GM19238 (cell line): ENCODE results near the gene PLXNA4.

Source experiments
- DNase-seq: peaks from one replicate; pipeline ENCODE4 v3.0.0; 2011; ENCODE audit warnings: low spot score; ENCODE audit not compliant: insufficient read length

Gene PLXNA4

GRCh38 chr7:132418840-132419239 is 157.4 kb downstream of the PLXNA4 start:
- DNase-seq: no peak

- DNase-seq: no peak
Measured at GRCh38 chr7:132417103-132417906, 159.0 kb downstream of the PLXNA4 start.

GRCh38 chr7:132416395-132416794 is 159.9 kb downstream of the PLXNA4 start:
- no peak for DNase-seq

- DNase-seq: no peak
Measured at GRCh38 chr7:132415259-132415658, 161.0 kb downstream of the PLXNA4 start.

GRCh38 chr7:132414857-132415256 is 161.4 kb downstream of the PLXNA4 start:
- no peak for DNase-seq

GRCh38 chr7:132412435-132412834 is 163.8 kb downstream of the PLXNA4 start:
- no peak for DNase-seq

GRCh38 chr7:132410861-132411541 is 165.3 kb downstream of the PLXNA4 start:
- no peak for DNase-seq

GRCh38 chr7:132410385-132410784 is 165.9 kb downstream of the PLXNA4 start:
- no peak for DNase-seq

- no peak for DNase-seq
Measured at GRCh38 chr7:132407764-132408163, 168.5 kb downstream of the PLXNA4 start.

- DNase-seq: no peak
Measured at GRCh38 chr7:132406039-132406438, 170.2 kb downstream of the PLXNA4 start.

GRCh38 chr7:132404261-132404660 is 172.0 kb downstream of the PLXNA4 start:
- no peak for DNase-seq

- no peak for DNase-seq
Measured at GRCh38 chr7:132403465-132404110, 172.7 kb downstream of the PLXNA4 start.

GRCh38 chr7:132402751-132403245 is 173.5 kb downstream of the PLXNA4 start:
- DNase-seq: no peak

- no peak for DNase-seq
Measured at GRCh38 chr7:132402096-132402495, 174.2 kb downstream of the PLXNA4 start.

GRCh38 chr7:132400561-132401142 is 175.6 kb downstream of the PLXNA4 start:
- DNase-seq: no peak

GRCh38 chr7:132399367-132399766 is 176.9 kb downstream of the PLXNA4 start:
- no peak for DNase-seq

GRCh38 chr7:132398253-132398925 is 177.9 kb downstream of the PLXNA4 start:
- DNase-seq: no peak

- DNase-seq: no peak
Measured at GRCh38 chr7:132397070-132397469, 179.2 kb downstream of the PLXNA4 start.

- no peak for DNase-seq
Measured at GRCh38 chr7:132395361-132395760, 180.9 kb downstream of the PLXNA4 start.

GRCh38 chr7:132394283-132395198 is 181.7 kb downstream of the PLXNA4 start:
- DNase-seq: no peak
